A673 (cell line): Measurements from ENCODE around the gene ENPP1. TPM values are rescaled to one million over a fixed set of nuclear protein-coding genes. Genes with fewer than 3 reads are reported as not detected.
"Not testable (repeated sequence)": the region's sequence is repeated elsewhere in the genome, so short reads cannot be mapped to it uniquely, and the experiment has no call there.

Experiments
- BruUV-seq: library from RNA; stranded (reverse); fragments of 400-500 nt; replicated peaks from 2 replicates; lab custom pipeline; 2021; lab: Mats Ljungman, UMichigan
- CTCF ChIA-PET: fragments of 300-600 bp; sonication (Branson Sonifier 250); formaldehyde crosslinking; loops from one replicate; lab custom pipeline; 2022; ENCODE audit warnings: antibody characterized with exemption; lab: Charles Lee
- POLR2A ChIA-PET: fragments of 300-600 bp; sonication (Branson Sonifier 250); formaldehyde crosslinking; loops from one replicate; lab custom pipeline; 2022; ENCODE audit warnings: antibody characterized with exemption; ENCODE audit not compliant: low non-redundant PET; lab: Charles Lee
- DNase-seq: peaks from one replicate; pipeline ENCODE4 v3.0.0-alpha.2; 2015; ENCODE audit warnings: low spot score
- H3K27ac ChIP-seq: fragments of 200-600 bp; sonication (generic); 2 replicates; pipeline ENCODE4 v1.5.1; 2016; ENCODE audit warnings: mixed run types, low read depth, mild to moderate bottlenecking, mixed read lengths, antibody characterized with exemption, low read length; ENCODE audit not compliant: poor library complexity, severe bottlenecking
- H3K27me3 ChIP-seq: fragments of 200-600 bp; sonication (generic); replicated peaks from 2 replicates; pipeline ENCODE4 v1.6.1; 2017; ENCODE audit warnings: mixed run types, low read depth, mild to moderate bottlenecking, mixed read lengths, antibody characterized with exemption, low read length; ENCODE audit not compliant: insufficient read depth, poor library complexity
- H3K36me3 ChIP-seq: fragments of 200-600 bp; sonication (generic); 2 replicates; pipeline ENCODE4 v1.6.1; 2016; ENCODE audit warnings: mixed run types, mild to moderate bottlenecking, mixed read lengths, antibody characterized with exemption, low read length; ENCODE audit not compliant: insufficient read depth, poor library complexity, severe bottlenecking
- H3K4me1 ChIP-seq: fragments of 200-600 bp; sonication (generic); 2 replicates; pipeline ENCODE4 v1.6.1; 2017; ENCODE audit warnings: mixed run types, mild to moderate bottlenecking, mixed read lengths, antibody characterized with exemption, low read length; ENCODE audit not compliant: insufficient read depth, poor library complexity, severe bottlenecking
- H3K4me3 ChIP-seq: fragments of 200-600 bp; sonication (generic); 2 replicates; pipeline ENCODE4 v1.5.1; 2016; ENCODE audit warnings: low read depth, mixed run types, mild to moderate bottlenecking, mixed read lengths, low read length; ENCODE audit not compliant: poor library complexity, severe bottlenecking
- H3K9me3 ChIP-seq: fragments of 200-600 bp; sonication (generic); 2 replicates; pipeline ENCODE4 v1.6.1; 2016; ENCODE audit warnings: mixed run types, low read depth, mild to moderate bottlenecking, mixed read lengths, antibody characterized with exemption, low read length; ENCODE audit not compliant: poor library complexity, severe bottlenecking
- CTCF ChIP-seq: fragments of 300-800, 200-600 bp; sonication (generic); conservative IDR thresholded peaks from 2 replicates; pipeline ENCODE4 v1.5.1; 2017; ENCODE audit warnings: low read depth, mild to moderate bottlenecking, antibody characterized with exemption, low read length, moderate library complexity, mixed read lengths
- EZH2 ChIP-seq: fragments of 200-600 bp; sonication (generic); IDR thresholded peaks from 2 replicates; pipeline ENCODE4 v1.6.1; 2017; ENCODE audit warnings: borderline replicate concordance, low read depth, mild to moderate bottlenecking, mixed read lengths, antibody characterized with exemption, low read length; ENCODE audit not compliant: poor library complexity, severe bottlenecking
- intact Hi-C: fragments of 100-400 bp; cut with micrococcal nuclease; formaldehyde crosslinking; loops from one replicate; pipeline ENCODE4 v1.10.0; 2022; ENCODE audit not compliant: unreplicated experiment
- total RNA-seq: library from RNA; stranded (reverse); gene quantifications from 2 replicates; pipeline ENCODE4 v1.2.3, GENCODE V29; 2021

ENPP1 gene
- total RNA-seq, 1 experiment from 2014 or later, result 19.5 TPM

- no TSS peak for BruUV-seq
- ChIA-PET CTCF (no interaction called here), POLR2A (no interaction called here)
- Histone ChIP-seq H3K4me3 (no peak overlapping the region), H3K9me3 (no peaks in the 10 kb centered on the region), H3K27ac (no peak overlapping the region), H3K36me3 (no peaks in the 10 kb centered on the region), H3K27me3 (no peaks in the 10 kb centered on the region), H3K4me1 (peaks cover 26% of the 10 kb centered on the region)
- DNase-seq, result peak; percentile 11
- intact Hi-C loops, result no loop called here
- TF ChIP-seq CTCF (no peak), EZH2 (no peak)
These were observed 51.1 kb downstream of the ENPP1 start for GRCh38 chr6:131858765-131859415.

GRCh38 chr6:131859658-131860057 lies 51.8 kb downstream of the ENPP1 start:
- peaks cover 34% of the 10 kb centered on the region for H3K4me1 ChIP-seq
- intact Hi-C loops, POLR2A ChIA-PET, DNase-seq, H3K27ac ChIP-seq, BruUV-seq, CTCF ChIA-PET, H3K27me3 ChIP-seq, H3K4me3 ChIP-seq, H3K9me3 ChIP-seq, H3K36me3 ChIP-seq: not testable (repeated sequence)

GRCh38 chr6:131861381-131861780 lies 53.6 kb downstream of the ENPP1 start:
- H3K9me3 ChIP-seq, result no peaks in the 10 kb centered on the region
- TF ChIP-seq CTCF (no peak), EZH2 (no peak)
- H3K4me3 ChIP-seq, result no peak overlapping the region
- H3K27me3 ChIP-seq, result no peaks in the 10 kb centered on the region
- no peak for DNase-seq
- no TSS peak for BruUV-seq
- ChIA-PET CTCF (no interaction called here), POLR2A (no interaction called here)
- peaks cover 36% of the 10 kb centered on the region for H3K4me1 ChIP-seq
- no peak overlapping the region for H3K27ac ChIP-seq
- intact Hi-C loops, result no loop called here
- H3K36me3 ChIP-seq, result no peaks in the 10 kb centered on the region

- TF ChIP-seq CTCF (no peak), EZH2 (no peak)
- Histone ChIP-seq H3K9me3 (no peaks in the 10 kb centered on the region), H3K4me3 (no peak overlapping the region), H3K27me3 (no peaks in the 10 kb centered on the region), H3K36me3 (no peaks in the 10 kb centered on the region), H3K27ac (no peak overlapping the region), H3K4me1 (peaks cover 36% of the 10 kb centered on the region)
- intact Hi-C loops, result no loop called here
- CTCF ChIA-PET, result interaction anchor here (0.7 kb wide), 1 partner anchor 989 kb away, joined by 4 read pairs; no protein-coding TSS in a partner anchor
- DNase-seq, result no peak
- POLR2A ChIA-PET, result no interaction called here
- BruUV-seq, result no TSS peak
These were observed 54.7 kb downstream of the ENPP1 start for GRCh38 chr6:131862476-131862875.
